Muscle layer of duodenum (tissue), 2 donors: ENCODE results near the gene RTBDN.
"Not testable (repeated sequence)": the region's sequence is repeated elsewhere in the genome, so short reads cannot be mapped to it uniquely, and the experiment has no call there.

Experiments used
- H3K27ac ChIP-seq: one replicate; pipeline ENCODE4 v1.7.0; 2013; ENCODE audit warnings: mild to moderate bottlenecking, low read length
- H3K27me3 ChIP-seq: one replicate; pipeline ENCODE4 v1.7.0; 2013; ENCODE audit warnings: low read depth, mild to moderate bottlenecking, control low read depth, low read length
- H3K36me3 ChIP-seq, 2 donors: one replicate each; pipeline ENCODE4 v1.7.0; 2013; ENCODE audit warnings: low read length in 2 of 2, control low read depth in 1 of 2, mild to moderate bottlenecking in 1 of 2; ENCODE audit not compliant: insufficient read depth in 2 of 2, control insufficient read depth in 1 of 2
- H3K4me1 ChIP-seq, 2 donors: one replicate each; pipeline ENCODE4 v1.7.0; 2013; ENCODE audit warnings: low read length in 2 of 2, mild to moderate bottlenecking in 2 of 2, control low read depth in 1 of 2, moderate library complexity in 1 of 2; ENCODE audit not compliant: insufficient read depth in 2 of 2, control insufficient read depth in 1 of 2
- H3K4me3 ChIP-seq, 2 donors: one replicate each; pipeline ENCODE4 v1.7.0; 2013; ENCODE audit warnings: low read length in 2 of 2, low read depth in 1 of 2, mild to moderate bottlenecking in 1 of 2
- H3K9me3 ChIP-seq, 2 donors: one replicate each; pipeline ENCODE4 v1.7.0; 2013; ENCODE audit warnings: low read length in 2 of 2, control low read depth in 1 of 2, mild to moderate bottlenecking in 1 of 2; ENCODE audit not compliant: control insufficient read depth in 1 of 2
- donor health status: healthy.

The RTBDN gene

GRCh38 chr19:12834976-12835757 lies 788 bp upstream of the RTBDN start:
- H3K4me3 ChIP-seq: no peak overlapping the region
- peaks cover 80% of the 10 kb centered on the region for H3K27me3 ChIP-seq
- H3K9me3 ChIP-seq: no peaks in the 10 kb centered on the region
- no peaks in the 10 kb centered on the region for H3K36me3 ChIP-seq
- H3K4me1 ChIP-seq: peaks cover 0 to 34% of the 10 kb centered on the region in 2 donors
- no peak overlapping the region for H3K27ac ChIP-seq

DNA sequence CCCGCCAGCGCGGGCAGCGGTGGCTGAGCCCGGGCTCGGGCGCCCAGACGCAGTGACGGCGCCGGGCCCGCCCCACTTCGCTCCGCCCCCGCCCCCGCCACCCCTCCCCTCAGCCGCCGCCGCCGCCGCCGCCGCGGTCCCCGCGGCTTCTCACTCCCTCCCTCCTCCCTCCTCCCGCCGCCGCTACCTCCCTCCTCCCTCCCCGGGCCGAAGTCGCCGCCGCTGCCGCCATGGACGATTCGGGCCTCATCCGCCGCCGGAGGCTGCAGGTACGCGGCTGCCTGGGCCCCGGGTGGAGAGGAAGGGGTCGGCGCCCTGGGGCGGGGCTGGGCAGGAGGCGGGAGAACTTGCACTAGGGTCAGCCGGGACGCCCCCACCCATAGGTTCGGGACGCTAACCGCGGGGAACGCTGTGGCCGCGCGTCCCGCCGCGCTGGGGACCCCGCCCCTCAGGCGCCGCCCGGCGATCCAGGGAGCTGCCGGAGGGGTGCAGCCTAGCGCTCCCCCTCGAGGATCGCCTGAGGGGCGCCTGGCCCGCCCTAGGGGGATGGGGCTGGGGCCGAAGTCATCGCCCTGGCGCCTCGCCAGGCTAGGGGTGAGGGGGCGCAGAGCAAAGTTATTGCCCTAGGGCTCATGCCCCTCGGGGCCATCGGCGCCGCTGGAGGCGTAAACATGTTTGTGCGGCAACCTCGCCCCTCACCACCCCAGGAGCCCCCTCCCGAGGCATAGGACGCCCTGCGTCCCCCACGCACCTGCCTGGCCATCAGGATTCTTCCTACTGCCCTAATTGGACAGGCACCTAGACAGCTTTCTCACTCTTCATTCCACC lies 427 bp downstream of the RTBDN start:
- H3K27ac ChIP-seq: no peak overlapping the region
- peaks cover 0 to 33% of the 10 kb centered on the region in 2 donors for H3K4me1 ChIP-seq
- no peaks in the 10 kb centered on the region for H3K36me3 ChIP-seq
- peaks cover 77% of the 10 kb centered on the region for H3K27me3 ChIP-seq
- H3K4me3 ChIP-seq: peak overlapping the region in 1 of 2 donors; percentile 56
- H3K9me3 ChIP-seq: no peaks in the 10 kb centered on the region

DNA sequence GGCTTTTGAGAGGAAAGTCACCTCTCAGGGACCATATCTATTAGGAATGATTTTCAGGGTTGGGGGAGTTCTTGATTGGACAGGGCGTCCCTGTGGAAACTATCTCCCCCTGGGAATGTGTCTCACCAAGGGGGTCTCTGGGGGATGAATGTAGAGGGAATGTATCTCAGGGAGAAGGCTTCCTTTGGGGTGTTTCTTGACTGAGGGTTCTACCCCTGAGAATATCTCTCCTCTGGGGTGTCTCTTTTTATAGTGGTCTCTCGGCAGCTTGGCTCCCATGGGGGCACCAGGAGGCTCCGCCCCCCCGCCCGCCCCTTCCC lies 1.0 kb downstream of the RTBDN start:
- Histone ChIP-seq H3K27ac (no peak overlapping the region), H3K36me3 (no peaks in the 10 kb centered on the region), H3K9me3 (no peaks in the 10 kb centered on the region), H3K4me3 (no peak overlapping the region), H3K4me1 (peaks cover 0 to 29% of the 10 kb centered on the region in 2 donors), H3K27me3 (peaks cover 79% of the 10 kb centered on the region)

DNA sequence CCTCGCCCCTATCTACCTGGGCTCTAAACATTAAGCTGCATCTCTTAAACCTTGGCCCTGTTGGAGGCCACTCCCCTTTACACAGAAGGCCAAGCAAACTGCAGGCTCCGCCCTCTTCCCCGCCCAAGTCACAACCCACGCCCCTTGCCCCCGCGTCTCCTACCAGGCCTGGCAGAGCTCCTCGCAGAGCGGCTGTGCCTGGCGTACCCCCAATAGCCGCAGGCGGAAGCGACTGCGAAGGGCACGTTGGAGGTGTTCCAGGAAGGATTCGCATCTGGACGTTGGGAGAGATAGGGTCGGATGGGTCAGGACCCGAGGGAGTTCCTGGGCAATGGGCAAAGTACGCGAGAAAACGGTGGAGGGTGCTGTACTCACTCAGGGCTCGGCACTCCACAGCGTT lies 5.9 kb downstream of the RTBDN start:
- Histone ChIP-seq H3K27ac (no peak overlapping the region), H3K4me1 (peaks cover 0 to 22% of the 10 kb centered on the region in 2 donors), H3K27me3 (peaks cover 42% of the 10 kb centered on the region), H3K4me3 (no peak overlapping the region), H3K36me3 (no peaks in the 10 kb centered on the region), H3K9me3 (no peaks in the 10 kb centered on the region)

- Histone ChIP-seq H3K4me3 (no peak overlapping the region), H3K27ac (no peak overlapping the region), H3K27me3 (peaks cover 16% of the 10 kb centered on the region), H3K36me3 (no peaks in the 10 kb centered on the region), H3K9me3 (peaks cover 0 to 3% of the 10 kb centered on the region in 2 donors), H3K4me1 (peaks cover 0 to 8% of the 10 kb centered on the region in 2 donors)
These were observed 8.9 kb downstream of the RTBDN start for GRCh38 chr19:12825254-12826131.

- H3K4me3 ChIP-seq: no peak overlapping the region
- H3K4me1 ChIP-seq: peaks cover 0 to 5% of the 10 kb centered on the region in 2 donors
- H3K9me3 ChIP-seq: peaks cover 0 to 3% of the 10 kb centered on the region in 2 donors
- H3K27me3 ChIP-seq: no peaks in the 10 kb centered on the region
- no peaks in the 10 kb centered on the region for H3K36me3 ChIP-seq
- no peak overlapping the region for H3K27ac ChIP-seq
These were observed 12.6 kb downstream of the RTBDN start for GRCh38 chr19:12821761-12822160.

DNA sequence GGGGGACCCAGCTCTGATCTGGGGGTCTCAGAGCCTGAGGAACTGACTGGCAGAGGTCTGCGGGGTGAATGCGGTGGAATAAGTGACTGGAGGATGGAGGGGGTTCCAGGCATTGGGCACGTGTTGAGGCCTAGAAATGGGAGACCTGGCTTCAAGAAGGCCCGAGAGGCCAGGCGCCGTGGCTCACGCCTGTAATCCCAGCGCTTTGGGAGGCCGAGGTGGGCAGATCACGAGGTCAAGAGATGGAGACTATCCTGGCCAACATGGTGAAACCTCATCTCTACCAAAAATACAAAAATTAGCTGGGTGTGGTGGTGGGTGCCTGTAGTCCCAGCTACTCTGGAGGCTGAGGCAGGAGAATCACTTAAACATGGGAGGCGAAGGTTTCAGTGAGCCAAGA lies 16.6 kb downstream of the RTBDN start:
- H3K36me3 ChIP-seq: not testable (repeated sequence)

GRCh38 chr19:12817188-12817587 lies 17.2 kb downstream of the RTBDN start:
- H3K4me1 ChIP-seq, H3K36me3 ChIP-seq, H3K27me3 ChIP-seq, H3K4me3 ChIP-seq, H3K27ac ChIP-seq, H3K9me3 ChIP-seq: not testable (repeated sequence)

More for the DNA sequence above, 16.6 kb downstream of the RTBDN start:
- not testable (repeated sequence) for H3K27ac ChIP-seq, H3K4me3 ChIP-seq, H3K9me3 ChIP-seq, H3K4me1 ChIP-seq, H3K27me3 ChIP-seq

GRCh38 chr19:12815088-12815487 lies 19.3 kb downstream of the RTBDN start:
- H3K9me3 ChIP-seq: no peaks in the 10 kb centered on the region
- H3K4me3 ChIP-seq: no peak overlapping the region
- H3K27ac ChIP-seq: no peak overlapping the region
- no peaks in the 10 kb centered on the region for H3K4me1 ChIP-seq
- peaks cover 0 to 5% of the 10 kb centered on the region in 2 donors for H3K36me3 ChIP-seq
- H3K27me3 ChIP-seq: no peaks in the 10 kb centered on the region

GRCh38 chr19:12806242-12807081 lies 27.9 kb downstream of the RTBDN start, which contains the start of gene RNASEH2A:
Gene RNASEH2A, plus strand, starts transcription at chr19:12806584. Its CDS starts 90 bp downstream, at chr19:12806674.
- Histone ChIP-seq H3K27me3 (no peaks in the 10 kb centered on the region), H3K36me3 (no peaks in the 10 kb centered on the region), H3K4me1 (peaks cover 0 to 22% of the 10 kb centered on the region in 2 donors), H3K27ac (peak within 1 kb of the TSS; percentile 29), H3K9me3 (no peaks in the 10 kb centered on the region), H3K4me3 (peak within 1 kb of the TSS; percentile 76 to 81)
